C4-2B (cell line): ENCODE data around the gene PDE4D.

ENCODE experiments used
- CTCF ChIP-seq: fragments of 450-650 bp; conservative IDR thresholded peaks from 2 replicates; pipeline ENCODE4 v1.5.1; 2017; ENCODE audit warnings: mild to moderate bottlenecking
- ZFX ChIP-seq: fragments of 450-650 bp; IDR thresholded peaks from 2 replicates; pipeline ENCODE4 v1.6.1; 2017

GRCh38 chr5:59814537-59814872 is 79.0 kb downstream of the PDE4D start:
- TF ChIP-seq CTCF = no peak
- TF ChIP-seq ZFX = no peak
